HL-60 (cell line): ENCODE data around the gene SDK1.

Source experiments
- POLR2AphosphoS5 ChIP-seq: IDR thresholded peaks from 2 replicates; pipeline ENCODE4 v1.6.1; 2012; ENCODE audit warnings: low read depth
- TF ChIP-seq, protein P1 (sequence below): IDR thresholded peaks from one replicate; pipeline ENCODE4 v1.5.1; 2011; ENCODE audit warnings: low read length, control low read depth, inconsistent platforms; ENCODE audit not compliant: insufficient read depth
- TF ChIP-seq, protein P2 (sequence below): IDR thresholded peaks from 2 replicates; pipeline ENCODE4 v1.6.1; 2012; ENCODE audit warnings: low read depth; ENCODE audit not compliant: insufficient replicate concordance

DNA sequence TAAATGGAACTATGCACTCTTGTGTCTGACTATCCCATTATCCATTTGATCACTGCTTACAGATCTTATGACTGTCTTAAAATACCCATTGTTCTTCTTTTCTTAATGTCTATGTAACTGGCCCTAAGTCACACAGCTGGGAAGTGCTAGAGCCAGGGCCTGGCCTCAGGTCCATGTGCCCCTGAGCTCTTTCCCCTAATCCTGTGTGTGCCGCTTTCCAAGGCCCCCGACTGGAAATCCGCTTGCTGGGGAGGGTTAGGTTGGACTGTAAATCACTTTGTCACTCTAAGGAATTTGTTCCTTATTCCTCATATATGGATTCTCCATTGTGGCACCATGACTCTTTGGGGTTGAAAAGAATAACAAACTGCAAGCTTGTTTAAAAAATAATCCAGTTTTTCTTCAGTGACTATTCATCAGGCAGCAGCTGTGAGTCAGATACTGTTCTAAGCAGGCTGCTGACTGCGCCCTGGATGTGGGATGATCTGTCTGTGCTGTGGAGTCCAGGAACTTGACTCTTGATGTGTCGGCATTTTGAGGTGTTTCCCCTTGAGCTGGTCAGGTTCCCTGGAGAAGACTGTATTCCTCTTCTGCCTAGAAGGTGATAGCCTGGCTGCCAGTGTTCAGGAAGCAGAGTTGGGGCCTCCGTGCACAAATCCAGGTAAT is 236.3 kb downstream of the SDK1 start:
- TF ChIP-seq, protein P1, sequence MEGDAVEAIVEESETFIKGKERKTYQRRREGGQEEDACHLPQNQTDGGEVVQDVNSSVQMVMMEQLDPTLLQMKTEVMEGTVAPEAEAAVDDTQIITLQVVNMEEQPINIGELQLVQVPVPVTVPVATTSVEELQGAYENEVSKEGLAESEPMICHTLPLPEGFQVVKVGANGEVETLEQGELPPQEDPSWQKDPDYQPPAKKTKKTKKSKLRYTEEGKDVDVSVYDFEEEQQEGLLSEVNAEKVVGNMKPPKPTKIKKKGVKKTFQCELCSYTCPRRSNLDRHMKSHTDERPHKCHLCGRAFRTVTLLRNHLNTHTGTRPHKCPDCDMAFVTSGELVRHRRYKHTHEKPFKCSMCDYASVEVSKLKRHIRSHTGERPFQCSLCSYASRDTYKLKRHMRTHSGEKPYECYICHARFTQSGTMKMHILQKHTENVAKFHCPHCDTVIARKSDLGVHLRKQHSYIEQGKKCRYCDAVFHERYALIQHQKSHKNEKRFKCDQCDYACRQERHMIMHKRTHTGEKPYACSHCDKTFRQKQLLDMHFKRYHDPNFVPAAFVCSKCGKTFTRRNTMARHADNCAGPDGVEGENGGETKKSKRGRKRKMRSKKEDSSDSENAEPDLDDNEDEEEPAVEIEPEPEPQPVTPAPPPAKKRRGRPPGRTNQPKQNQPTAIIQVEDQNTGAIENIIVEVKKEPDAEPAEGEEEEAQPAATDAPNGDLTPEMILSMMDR = no peak
- TF ChIP-seq, protein P2, sequence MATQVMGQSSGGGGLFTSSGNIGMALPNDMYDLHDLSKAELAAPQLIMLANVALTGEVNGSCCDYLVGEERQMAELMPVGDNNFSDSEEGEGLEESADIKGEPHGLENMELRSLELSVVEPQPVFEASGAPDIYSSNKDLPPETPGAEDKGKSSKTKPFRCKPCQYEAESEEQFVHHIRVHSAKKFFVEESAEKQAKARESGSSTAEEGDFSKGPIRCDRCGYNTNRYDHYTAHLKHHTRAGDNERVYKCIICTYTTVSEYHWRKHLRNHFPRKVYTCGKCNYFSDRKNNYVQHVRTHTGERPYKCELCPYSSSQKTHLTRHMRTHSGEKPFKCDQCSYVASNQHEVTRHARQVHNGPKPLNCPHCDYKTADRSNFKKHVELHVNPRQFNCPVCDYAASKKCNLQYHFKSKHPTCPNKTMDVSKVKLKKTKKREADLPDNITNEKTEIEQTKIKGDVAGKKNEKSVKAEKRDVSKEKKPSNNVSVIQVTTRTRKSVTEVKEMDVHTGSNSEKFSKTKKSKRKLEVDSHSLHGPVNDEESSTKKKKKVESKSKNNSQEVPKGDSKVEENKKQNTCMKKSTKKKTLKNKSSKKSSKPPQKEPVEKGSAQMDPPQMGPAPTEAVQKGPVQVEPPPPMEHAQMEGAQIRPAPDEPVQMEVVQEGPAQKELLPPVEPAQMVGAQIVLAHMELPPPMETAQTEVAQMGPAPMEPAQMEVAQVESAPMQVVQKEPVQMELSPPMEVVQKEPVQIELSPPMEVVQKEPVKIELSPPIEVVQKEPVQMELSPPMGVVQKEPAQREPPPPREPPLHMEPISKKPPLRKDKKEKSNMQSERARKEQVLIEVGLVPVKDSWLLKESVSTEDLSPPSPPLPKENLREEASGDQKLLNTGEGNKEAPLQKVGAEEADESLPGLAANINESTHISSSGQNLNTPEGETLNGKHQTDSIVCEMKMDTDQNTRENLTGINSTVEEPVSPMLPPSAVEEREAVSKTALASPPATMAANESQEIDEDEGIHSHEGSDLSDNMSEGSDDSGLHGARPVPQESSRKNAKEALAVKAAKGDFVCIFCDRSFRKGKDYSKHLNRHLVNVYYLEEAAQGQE = no peak
- no peak for TF ChIP-seq POLR2AphosphoS5
